Panc1 (cell line): Measurements from ENCODE around the gene RASSF7. TPM values are rescaled to one million over a fixed set of nuclear protein-coding genes. Genes with fewer than 3 reads are reported as not detected.

Source experiments
- ATAC-seq: fragments of 200-7000 bp; cut with Tn5 transposase; 2 replicates; pipeline ENCODE4 v1.9.1; 2020; ENCODE audit warnings: mild to moderate bottlenecking, moderate library complexity
- BruUV-seq: library from RNA; stranded (reverse); fragments of 400-500 nt; replicated peaks from 2 replicates; lab custom pipeline; 2021; lab: Mats Ljungman, UMichigan
- CTCF ChIA-PET: fragments of 300-600 bp; sonication (Branson Sonifier 250); formaldehyde crosslinking; loops from one replicate; lab custom pipeline; 2022; ENCODE audit warnings: antibody characterized with exemption; lab: Charles Lee
- POLR2A ChIA-PET: fragments of 300-600 bp; sonication (Branson Sonifier 250); formaldehyde crosslinking; loops from one replicate; lab custom pipeline; 2022; ENCODE audit warnings: antibody characterized with exemption; lab: Charles Lee
- DNase-seq: peaks from one replicate; pipeline ENCODE4 v3.0.0-alpha.2; 2010; ENCODE audit warnings: low read depth, low spot score
- H3K27ac ChIP-seq: 2 replicates; pipeline ENCODE4 v1.5.1; 2011; ENCODE audit warnings: mild to moderate bottlenecking, low read length, inconsistent platforms
- H3K27me3 ChIP-seq: fragments of 200-500 bp; sonication (Bioruptor generic); 2 replicates; pipeline ENCODE4 v1.6.0; 2014; ENCODE audit warnings: low read length, inconsistent platforms; ENCODE audit not compliant: control insufficient read depth, insufficient read depth
- H3K36me3 ChIP-seq: fragments of 200-500 bp; sonication (Bioruptor generic); 2 replicates; pipeline ENCODE4 v1.5.1; 2014; ENCODE audit warnings: inconsistent platforms, mild to moderate bottlenecking, low read length, moderate library complexity; ENCODE audit not compliant: control insufficient read depth, insufficient read depth
- H3K4me1 ChIP-seq: 2 replicates; pipeline ENCODE4 v1.5.1; 2011; ENCODE audit warnings: inconsistent platforms, mild to moderate bottlenecking, low read length, moderate library complexity; ENCODE audit not compliant: control insufficient read depth, insufficient read depth
- H3K4me3 ChIP-seq, 2 experiments: 2 replicates each; pipeline ENCODE4 v1.5.1; 2011 to 2012; ENCODE audit warnings: low read depth in 2 of 2, low read length in 2 of 2, mild to moderate bottlenecking in 2 of 2, inconsistent platforms in 1 of 2, moderate library complexity in 1 of 2
- H3K9me3 ChIP-seq: fragments of 200-500 bp; sonication (Bioruptor generic); 2 replicates; pipeline ENCODE4 v1.5.1; 2014; ENCODE audit warnings: low read depth, mild to moderate bottlenecking, inconsistent platforms, low read length, moderate library complexity; ENCODE audit not compliant: control insufficient read depth, insufficient read depth
- CTCF ChIP-seq: fragments of 450-650 bp; IDR thresholded peaks from 2 replicates; pipeline ENCODE4 v1.5.1; 2017; ENCODE audit warnings: mild to moderate bottlenecking
- POLR2AphosphoS5 ChIP-seq: IDR thresholded peaks from 2 replicates; pipeline ENCODE4 v1.6.1; 2012; ENCODE audit warnings: mild to moderate bottlenecking, low read depth, low read length, moderate library complexity
- REST ChIP-seq, 2 experiments: IDR thresholded peaks; 2 replicates each; pipeline ENCODE4 v1.6.1; 2011 to 2012; ENCODE audit warnings: low read depth in 2 of 2, control low read depth in 1 of 2, low read length in 1 of 2, mild to moderate bottlenecking in 1 of 2, moderate library complexity in 1 of 2; ENCODE audit not compliant: insufficient read depth in 1 of 2
- SIN3A ChIP-seq: IDR thresholded peaks from 2 replicates; pipeline ENCODE4 v1.6.1; 2012; ENCODE audit warnings: low read depth, mild to moderate bottlenecking, low read length, moderate library complexity, borderline replicate concordance; ENCODE audit not compliant: insufficient read depth
- TCF7L2 ChIP-seq: IDR thresholded peaks from 2 replicates; pipeline ENCODE4 v1.6.1; 2011; ENCODE audit warnings: mild to moderate bottlenecking, low read depth, low read length, inconsistent platforms
- in situ Hi-C: cut with HindIII; loops from 2 replicates; pipeline ENCODE4 v1.10.0; 2016; ENCODE audit warnings: low sequenced_read_pairs, low pct_unique_long_range_greater_than_20kb
- intact Hi-C: fragments of 100-400 bp; cut with micrococcal nuclease; formaldehyde crosslinking; loops from one replicate; pipeline ENCODE4 v1.10.0; 2022; ENCODE audit not compliant: unreplicated experiment
- total RNA-seq: library from RNA; stranded (reverse); gene quantifications from one replicate; pipeline ENCODE4 v1.2.1, GENCODE V29; 2021; ENCODE audit not compliant: unreplicated experiment

The RASSF7 gene
- total RNA-seq, 1 experiment from 2014 or later, result 81.8 TPM

GRCh38 chr11:529728-530411 lies 30.9 kb upstream of the RASSF7 start:
- Histone ChIP-seq H3K27me3 (no peaks in the 10 kb centered on the region), H3K36me3 (peaks cover 3% of the 10 kb centered on the region; the same call in 1 of the 2 replicates), H3K27ac (no peak overlapping the region), H3K4me3 (no peak overlapping the region), H3K4me1 (peaks cover 14% of the 10 kb centered on the region), H3K9me3 (no peaks in the 10 kb centered on the region)
- intact Hi-C loops (no loop called here), in situ Hi-C loops (no loop called here)
- DNase-seq (no peak), ATAC-seq (no peak)
- CTCF ChIA-PET, result no interaction called here
- TF ChIP-seq SIN3A (no peak), CTCF (no peak), POLR2AphosphoS5 (no peak), REST (IDR thresholded peaks at IDR 0.05; ENCODE audit: insufficient read depth in 1 of 2, low read depth in 2 of 2, low read length in 1 of 2) (no peak), TCF7L2 (no peak)
- POLR2A ChIA-PET, result no interaction called here
- BruUV-seq, result no TSS peak

DNA sequence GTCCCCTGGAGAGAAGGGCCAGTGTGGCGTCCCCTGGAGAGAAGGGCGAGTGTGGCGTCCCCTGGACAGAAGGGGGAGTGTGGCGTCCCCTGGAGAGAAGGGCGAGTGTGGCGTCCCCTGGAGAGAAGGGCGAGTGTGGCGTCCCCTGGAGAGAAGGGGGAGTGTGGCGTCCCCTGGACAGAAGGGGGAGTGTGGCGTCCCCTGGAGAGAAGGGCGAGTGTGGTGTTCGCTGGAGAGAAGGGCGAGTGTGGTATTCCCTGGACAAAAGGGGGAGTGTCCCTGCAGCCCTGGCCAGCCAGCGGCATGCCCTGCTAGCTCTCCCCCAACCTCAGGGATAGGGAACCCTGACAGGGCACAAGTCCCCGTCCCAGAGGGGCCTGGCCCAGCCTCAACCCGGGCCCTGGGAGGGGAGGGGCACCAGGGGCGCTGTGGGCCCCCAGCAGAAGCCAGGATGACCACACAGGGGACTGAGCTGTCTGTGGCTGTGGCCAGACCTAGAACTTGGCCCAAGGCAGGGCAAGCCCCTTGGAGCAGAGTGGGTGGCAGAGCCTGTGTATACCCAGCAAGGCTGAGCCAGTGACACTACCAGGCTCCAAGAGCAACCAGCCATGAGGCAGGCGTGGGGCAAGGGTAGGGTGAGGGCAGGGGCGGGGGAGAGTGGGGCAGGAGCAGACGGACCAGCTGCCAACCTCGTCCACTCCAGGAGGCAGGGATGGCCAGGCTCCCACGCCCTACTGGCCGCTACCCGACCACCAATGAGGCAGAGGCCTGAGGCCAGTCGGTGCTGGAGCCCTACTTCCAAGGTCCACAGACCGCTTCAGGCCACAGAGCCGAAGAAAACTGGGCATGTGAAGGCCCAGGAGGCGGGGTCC lies 29.6 kb upstream of the RASSF7 start:
- in situ Hi-C loops (no loop called here), intact Hi-C loops (no loop called here)
- TF ChIP-seq POLR2AphosphoS5 (peak; percentile 8; the same call in 1 of the 2 replicates), SIN3A (no peak), REST (IDR thresholded peaks at IDR 0.05; ENCODE audit: insufficient read depth in 1 of 2, low read depth in 2 of 2, low read length in 1 of 2) (no peak), TCF7L2 (no peak), CTCF (no peak)
- Histone ChIP-seq H3K9me3 (no peaks in the 10 kb centered on the region), H3K27ac (no peak overlapping the region), H3K4me3 (no peak overlapping the region), H3K36me3 (peaks cover 3% of the 10 kb centered on the region; the same call in 1 of the 2 replicates), H3K27me3 (no peaks in the 10 kb centered on the region), H3K4me1 (peaks cover 17% of the 10 kb centered on the region)
- DNase-seq (no peak), ATAC-seq (no peak)
- CTCF ChIA-PET, result no interaction called here
- POLR2A ChIA-PET, result no interaction called here
- no TSS peak for BruUV-seq
